HL-60 (cell line): Measurements from ENCODE around the gene ADRM1.

Experiments
- DNase-seq, 2 experiments: peaks; one replicate each; pipeline ENCODE4 v3.0.0-alpha.2; 2010 to 2020; ENCODE audit warnings: low read depth in 1 of 2, low spot score in 1 of 2
- H3K27ac ChIP-seq: fragments of 250-450 bp; sonication (Bioruptor Pico); replicated peaks from 2 replicates; pipeline ENCODE4 v1.5.1; 2020; ENCODE audit warnings: mild to moderate bottlenecking, moderate library complexity
- H3K27me3 ChIP-seq: fragments of 250-450 bp; sonication (Bioruptor Pico); 2 replicates; pipeline ENCODE4 v1.5.1; 2021; ENCODE audit warnings: mild to moderate bottlenecking, moderate library complexity; ENCODE audit not compliant: insufficient read depth, poor library complexity, severe bottlenecking
- H3K4me3 ChIP-seq: replicated peaks from 2 replicates; pipeline ENCODE4 v1.5.1; 2011; ENCODE audit warnings: mild to moderate bottlenecking, control low read depth, low read length; ENCODE audit not compliant: insufficient read depth
- CTCF ChIP-seq: IDR thresholded peaks from one replicate; pipeline ENCODE4 v1.5.1; 2011; ENCODE audit warnings: low read length, control low read depth, inconsistent platforms; ENCODE audit not compliant: insufficient read depth
- GABPA ChIP-seq: IDR thresholded peaks from 2 replicates; pipeline ENCODE4 v1.6.1; 2012; ENCODE audit warnings: low read depth
- POLR2AphosphoS5 ChIP-seq: IDR thresholded peaks from 2 replicates; pipeline ENCODE4 v1.6.1; 2012; ENCODE audit warnings: low read depth
- REST ChIP-seq: IDR thresholded peaks from 2 replicates; pipeline ENCODE4 v1.6.1; 2012; ENCODE audit warnings: low read depth; ENCODE audit not compliant: insufficient replicate concordance
- SPI1 ChIP-seq: IDR thresholded peaks from 2 replicates; pipeline ENCODE4 v1.6.1; 2012; ENCODE audit warnings: low read depth, mild to moderate bottlenecking, borderline replicate concordance

ADRM1 gene

GRCh38 chr20:62282877-62283503, 19.8 kb upstream of the ADRM1 start:
- no peak for DNase-seq
- no peak for TF ChIP-seq POLR2AphosphoS5
- no peak for TF ChIP-seq REST
- TF ChIP-seq CTCF = no peak
- no peak for TF ChIP-seq GABPA
- TF ChIP-seq SPI1 = no peak
- Histone ChIP-seq H3K4me3 (no peak overlapping the region), H3K27me3 (no peaks in the 10 kb centered on the region), H3K27ac (no peak overlapping the region)

- TF ChIP-seq REST (no peak), CTCF (no peak), POLR2AphosphoS5 (no peak)
- Histone ChIP-seq H3K4me3 (no peak overlapping the region), H3K27ac (no peak overlapping the region), H3K27me3 (no peaks in the 10 kb centered on the region)
- no peak for DNase-seq
Observed at GRCh38 chr20:62284448-62284847, 18.3 kb upstream of the ADRM1 start.

- Histone ChIP-seq H3K4me3 (no peak overlapping the region), H3K27ac (no peak overlapping the region), H3K27me3 (no peaks in the 10 kb centered on the region)
- no peak for DNase-seq
- TF ChIP-seq POLR2AphosphoS5 (no peak), REST (no peak), CTCF (no peak), GABPA (no peak), SPI1 (no peak)
Observed at GRCh38 chr20:62285151-62285550, 17.6 kb upstream of the ADRM1 start.
